Neural cell (in vitro differentiated cells): ENCODE data around the gene PARD3B. TPM values are rescaled to one million over a fixed set of nuclear protein-coding genes. Genes with fewer than 3 reads are reported as not detected.

ENCODE experiments used
- H2AFZ ChIP-seq: fragments of 200-600, 300-800 bp; sonication (generic), shearing (Covaris generic); 2 replicates; pipeline ENCODE4 v1.6.0; 2014; ENCODE audit warnings: low read depth, mild to moderate bottlenecking, antibody characterized with exemption, low read length, moderate library complexity
- H3F3A ChIP-seq: fragments of 200-600 bp; shearing (Covaris generic); 2 replicates; pipeline ENCODE4 v1.6.1; 2016; ENCODE audit warnings: mild to moderate bottlenecking, moderate library complexity, mixed read lengths, antibody characterized with exemption, low read length; ENCODE audit not compliant: insufficient read depth, poor library complexity, severe bottlenecking
- H3K27ac ChIP-seq: fragments of 200-600, 300-800 bp; sonication (generic), shearing (Covaris generic); 2 replicates; pipeline ENCODE4 v1.5.1; 2014; ENCODE audit warnings: mild to moderate bottlenecking, low read length, moderate library complexity
- H3K27me3 ChIP-seq: fragments of 300-800, 200-600 bp; sonication (generic), shearing (Covaris generic); 2 replicates; pipeline ENCODE4 v1.6.0; 2014; ENCODE audit warnings: mild to moderate bottlenecking, low read depth, low read length, moderate library complexity; ENCODE audit not compliant: insufficient read depth
- H3K36me3 ChIP-seq: fragments of 300-800, 200-600 bp; sonication (generic), shearing (Covaris generic); 2 replicates; pipeline ENCODE4 v1.5.1; 2014; ENCODE audit warnings: mild to moderate bottlenecking, antibody characterized with exemption, low read length, moderate library complexity; ENCODE audit not compliant: insufficient read depth
- H3K4me2 ChIP-seq: fragments of 300-800, 200-600 bp; sonication (generic), shearing (Covaris generic); 2 replicates; pipeline ENCODE4 v1.6.0; 2014; ENCODE audit warnings: mild to moderate bottlenecking, low read length
- H3K4me3 ChIP-seq: fragments of 300-800, 200-600 bp; sonication (generic), shearing (Covaris generic); 2 replicates; pipeline ENCODE4 v1.5.1; 2014; ENCODE audit warnings: mild to moderate bottlenecking, low read length, moderate library complexity
- H3K79me2 ChIP-seq: fragments of 200-600 bp; shearing (Covaris generic); replicated peaks from 2 replicates; pipeline ENCODE4 v1.6.0; 2014; ENCODE audit warnings: mild to moderate bottlenecking, low read length, moderate library complexity; ENCODE audit not compliant: insufficient read depth
- H3K9ac ChIP-seq: fragments of 300-800, 200-600 bp; sonication (generic), shearing (Covaris generic); 2 replicates; pipeline ENCODE4 v1.6.1; 2016; ENCODE audit warnings: mild to moderate bottlenecking, low read length, mixed read lengths
- H3K9me2 ChIP-seq: fragments of 200-600 bp; shearing (Covaris generic); 2 replicates; pipeline ENCODE4 v1.6.1; 2016; ENCODE audit warnings: mild to moderate bottlenecking, low read length, mixed read lengths; ENCODE audit not compliant: insufficient read depth
- H3K9me3 ChIP-seq: fragments of 200-600, 300-800 bp; sonication (generic), shearing (Covaris generic); 2 replicates; pipeline ENCODE4 v1.6.1; 2016; ENCODE audit warnings: mild to moderate bottlenecking, mixed run types, low read length, moderate library complexity, mixed read lengths
- H4K20me1 ChIP-seq: fragments of 200-600 bp; shearing (Covaris generic); 2 replicates; pipeline ENCODE4 v1.6.1; 2016; ENCODE audit warnings: mild to moderate bottlenecking, mixed run types; ENCODE audit not compliant: insufficient read depth
- CTCF ChIP-seq: fragments of 450-650 bp; IDR thresholded peaks from 2 replicates; pipeline ENCODE4 v1.5.1; 2014; ENCODE audit warnings: antibody characterized with exemption, mild to moderate bottlenecking, moderate library complexity; ENCODE audit not compliant: poor library complexity, severe bottlenecking
- EP300 ChIP-seq: fragments of 450-650 bp; conservative IDR thresholded peaks from 2 replicates; pipeline ENCODE4 v1.6.1; 2014; ENCODE audit warnings: antibody characterized with exemption, mild to moderate bottlenecking, moderate library complexity; ENCODE audit not compliant: poor library complexity, severe bottlenecking
- EZH2 ChIP-seq: fragments of 200-600, 300-800 bp; shearing (Covaris generic), sonication (generic); IDR thresholded peaks from 2 replicates; pipeline ENCODE4 v1.6.1; 2014; ENCODE audit warnings: antibody characterized with exemption, low read length, borderline replicate concordance, mild to moderate bottlenecking; ENCODE audit not compliant: insufficient read depth, poor library complexity, severe bottlenecking
- MXI1 ChIP-seq: fragments of 450-650 bp; conservative IDR thresholded peaks from 2 replicates; pipeline ENCODE4 v1.6.1; 2014; ENCODE audit warnings: antibody characterized with exemption, mild to moderate bottlenecking; ENCODE audit not compliant: poor library complexity, severe bottlenecking
- POLR2AphosphoS5 ChIP-seq: IDR thresholded peaks from 2 replicates; pipeline ENCODE4 v1.6.1; 2012
- RAD21 ChIP-seq: fragments of 450-650 bp; conservative IDR thresholded peaks from 2 replicates; pipeline ENCODE4 v1.6.1; 2014; ENCODE audit warnings: antibody characterized with exemption, mild to moderate bottlenecking, moderate library complexity
- REST ChIP-seq: IDR thresholded peaks from 2 replicates; pipeline ENCODE4 v1.6.1; 2012; ENCODE audit warnings: borderline replicate concordance
- SMC3 ChIP-seq: fragments of 450-650 bp; conservative IDR thresholded peaks from 2 replicates; pipeline ENCODE4 v1.6.1; 2014; ENCODE audit warnings: antibody characterized with exemption, mild to moderate bottlenecking, moderate library complexity; ENCODE audit not compliant: poor library complexity
- TAF1 ChIP-seq: IDR thresholded peaks from 2 replicates; pipeline ENCODE4 v1.6.1; 2012; ENCODE audit warnings: low read depth
- polyA plus RNA-seq: library from polyadenylated mRNA; depleted of rRNA; stranded (reverse); fragments of >200 nt; gene quantifications from 2 replicates; pipeline ENCODE4 v1.2.3, GENCODE V29; 2014

Gene PARD3B
- polyA plus RNA-seq, 1 donor from 2014 or later, result 0.54 TPM

- H3K79me2 ChIP-seq, result no peaks in the 10 kb centered on the region
- no peak overlapping the region for H3K4me3 ChIP-seq
- no peak overlapping the region for H3K27ac ChIP-seq
- TF ChIP-seq RAD21 (no peak), MXI1 (no peak), POLR2AphosphoS5 (no peak)
- no peaks in the 10 kb centered on the region for H3K9me2 ChIP-seq
- no peaks in the 10 kb centered on the region for H3K36me3 ChIP-seq
- no peak overlapping the region for H2AFZ ChIP-seq
- H3K9ac ChIP-seq, result no peak overlapping the region
- H3K9me3 ChIP-seq, result no peaks in the 10 kb centered on the region
- no peaks in the 10 kb centered on the region for H4K20me1 ChIP-seq
- no peaks in the 10 kb centered on the region for H3K27me3 ChIP-seq
- no peaks in the 10 kb centered on the region for H3F3A ChIP-seq
- H3K4me2 ChIP-seq, result no peak overlapping the region
These were observed 350.9 kb downstream of the PARD3B start for GRCh38 chr2:204896146-204896545.

GRCh38 chr2:204897561-204897960 is 352.3 kb downstream of the PARD3B start:
- H2AFZ ChIP-seq, result no peak overlapping the region
- H4K20me1 ChIP-seq, result no peaks in the 10 kb centered on the region
- H3K9me2 ChIP-seq, result no peaks in the 10 kb centered on the region
- H3K79me2 ChIP-seq, result no peaks in the 10 kb centered on the region
- H3K9ac ChIP-seq, result no peak overlapping the region
- no peak for TF ChIP-seq MXI1
- TF ChIP-seq REST, result no peak
- TF ChIP-seq RAD21, result no peak
- no peak for TF ChIP-seq TAF1
- TF ChIP-seq CTCF, result no peak
- TF ChIP-seq EP300, result no peak
- TF ChIP-seq EZH2, result no peak
- no peak for TF ChIP-seq SMC3
- TF ChIP-seq POLR2AphosphoS5, result no peak
- H3K4me2 ChIP-seq, result no peak overlapping the region
- H3K27me3 ChIP-seq, result no peaks in the 10 kb centered on the region
- H3K27ac ChIP-seq, result no peak overlapping the region
- H3K9me3 ChIP-seq, result no peaks in the 10 kb centered on the region
- no peak overlapping the region for H3K4me3 ChIP-seq
- no peaks in the 10 kb centered on the region for H3F3A ChIP-seq
- H3K36me3 ChIP-seq, result no peaks in the 10 kb centered on the region
